C4-2B (cell line): Measurements from ENCODE around the gene TSGA10IP.
A peak's percentile ranks its signal among the peaks of the same experiment; 100 is the strongest.

Experiments used
- H3K27ac ChIP-seq: fragments of 450-650 bp; 2 replicates; pipeline ENCODE4 v1.5.1; 2017
- ZFX ChIP-seq: fragments of 450-650 bp; IDR thresholded peaks from 2 replicates; pipeline ENCODE4 v1.6.1; 2017
- TF ChIP-seq, protein P1 (sequence below): fragments of 450-650 bp; conservative IDR thresholded peaks from 2 replicates; pipeline ENCODE4 v1.5.1; 2017; ENCODE audit warnings: mild to moderate bottlenecking

The TSGA10IP gene

GRCh38 chr11:65912845-65913244, 32.4 kb upstream of the TSGA10IP start:
- H3K27ac ChIP-seq, result no peak overlapping the region
- TF ChIP-seq ZFX, result no peak
- TF ChIP-seq, protein P1, sequence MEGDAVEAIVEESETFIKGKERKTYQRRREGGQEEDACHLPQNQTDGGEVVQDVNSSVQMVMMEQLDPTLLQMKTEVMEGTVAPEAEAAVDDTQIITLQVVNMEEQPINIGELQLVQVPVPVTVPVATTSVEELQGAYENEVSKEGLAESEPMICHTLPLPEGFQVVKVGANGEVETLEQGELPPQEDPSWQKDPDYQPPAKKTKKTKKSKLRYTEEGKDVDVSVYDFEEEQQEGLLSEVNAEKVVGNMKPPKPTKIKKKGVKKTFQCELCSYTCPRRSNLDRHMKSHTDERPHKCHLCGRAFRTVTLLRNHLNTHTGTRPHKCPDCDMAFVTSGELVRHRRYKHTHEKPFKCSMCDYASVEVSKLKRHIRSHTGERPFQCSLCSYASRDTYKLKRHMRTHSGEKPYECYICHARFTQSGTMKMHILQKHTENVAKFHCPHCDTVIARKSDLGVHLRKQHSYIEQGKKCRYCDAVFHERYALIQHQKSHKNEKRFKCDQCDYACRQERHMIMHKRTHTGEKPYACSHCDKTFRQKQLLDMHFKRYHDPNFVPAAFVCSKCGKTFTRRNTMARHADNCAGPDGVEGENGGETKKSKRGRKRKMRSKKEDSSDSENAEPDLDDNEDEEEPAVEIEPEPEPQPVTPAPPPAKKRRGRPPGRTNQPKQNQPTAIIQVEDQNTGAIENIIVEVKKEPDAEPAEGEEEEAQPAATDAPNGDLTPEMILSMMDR, result no peak

- no peak overlapping the region for H3K27ac ChIP-seq
Observed at GRCh38 chr11:65915101-65915820, 30.0 kb upstream of the TSGA10IP start.

DNA sequence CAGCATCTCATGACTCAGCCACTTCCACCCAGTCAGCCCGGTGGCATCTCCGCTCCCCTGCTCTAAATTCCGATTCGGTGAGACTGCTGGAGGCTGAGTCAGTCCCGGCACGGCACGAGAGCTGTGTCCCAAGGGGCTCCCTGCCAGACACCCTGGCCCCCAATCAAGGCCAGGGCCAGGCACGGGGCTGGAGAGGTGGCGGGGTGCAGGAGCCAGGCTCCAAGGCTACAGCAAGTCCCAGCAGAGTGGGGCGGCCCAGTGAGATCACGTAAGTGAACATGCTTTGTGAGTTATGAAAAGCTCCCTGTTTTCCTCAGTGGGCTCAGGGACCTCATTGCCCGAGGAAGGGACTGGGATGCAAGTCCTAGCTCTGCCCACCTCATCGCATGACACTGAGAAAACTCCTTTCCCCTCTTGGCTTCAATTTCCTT, 29.4 kb upstream of the TSGA10IP start:
- TF ChIP-seq, protein P1, result no peak
- no peak for TF ChIP-seq ZFX
- no peak overlapping the region for H3K27ac ChIP-seq

More at GRCh38 chr11:65915101-65915820, 30.0 kb upstream of the TSGA10IP start:
- TF ChIP-seq, protein P1, result no peak
- no peak for TF ChIP-seq ZFX

DNA sequence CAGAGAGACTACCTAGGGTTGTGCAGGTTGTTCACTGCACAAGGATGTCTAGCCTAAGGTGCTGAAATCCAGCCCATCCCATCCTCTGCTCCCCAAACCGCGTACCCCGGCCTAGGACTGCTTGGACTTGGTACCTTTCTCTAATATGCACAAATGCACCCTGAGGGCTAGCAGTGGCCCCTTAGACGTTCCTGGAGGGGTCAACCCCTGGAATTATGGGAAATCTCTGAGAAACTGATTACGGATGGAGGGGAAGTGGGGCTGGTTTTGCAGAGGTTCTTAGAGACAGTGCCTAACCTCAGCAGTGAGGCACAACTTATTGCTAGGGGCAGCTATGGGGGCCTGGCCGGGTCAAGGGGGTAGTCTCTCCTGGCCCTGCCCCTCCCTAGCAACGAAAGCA, 28.9 kb upstream of the TSGA10IP start:
- TF ChIP-seq ZFX, result no peak
- TF ChIP-seq, protein P1, result no peak
- H3K27ac ChIP-seq, result no peak overlapping the region

DNA sequence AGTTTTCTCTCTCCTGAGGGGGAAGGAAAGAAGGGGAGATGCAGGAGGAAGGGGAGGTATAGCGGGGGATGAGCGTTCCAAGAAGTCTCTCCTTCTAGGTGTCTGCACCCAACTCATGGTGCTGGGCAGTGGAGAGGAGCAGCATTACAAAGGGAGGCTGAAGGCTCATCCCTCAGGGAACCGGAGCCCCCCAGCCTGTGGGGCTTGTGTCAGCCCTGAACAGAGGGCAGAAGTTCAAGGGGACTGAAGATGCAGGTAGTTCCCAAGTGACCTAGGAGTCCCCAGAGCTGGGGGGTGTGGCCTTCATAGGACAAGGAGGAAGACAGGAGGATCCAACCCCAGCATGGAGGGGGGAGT, 28.2 kb upstream of the TSGA10IP start:
- no peak overlapping the region for H3K27ac ChIP-seq
- TF ChIP-seq ZFX, result no peak
- TF ChIP-seq, protein P1, result no peak

- TF ChIP-seq, protein P1, result no peak
- no peak for TF ChIP-seq ZFX
- peak overlapping the region; percentile 94 for H3K27ac ChIP-seq
Observed at GRCh38 chr11:65917434-65918210, 27.7 kb upstream of the TSGA10IP start.
